ENCODE data around the gene USP1. TPM values are rescaled to one million over a fixed set of nuclear protein-coding genes. Genes with fewer than 3 reads are reported as not detected.

USP1 gene
- total and polyA plus RNA-seq, 2 of the 4 experiments (the other 2 are of a cell fraction), result 7.5 to 9.7 TPM

DNA sequence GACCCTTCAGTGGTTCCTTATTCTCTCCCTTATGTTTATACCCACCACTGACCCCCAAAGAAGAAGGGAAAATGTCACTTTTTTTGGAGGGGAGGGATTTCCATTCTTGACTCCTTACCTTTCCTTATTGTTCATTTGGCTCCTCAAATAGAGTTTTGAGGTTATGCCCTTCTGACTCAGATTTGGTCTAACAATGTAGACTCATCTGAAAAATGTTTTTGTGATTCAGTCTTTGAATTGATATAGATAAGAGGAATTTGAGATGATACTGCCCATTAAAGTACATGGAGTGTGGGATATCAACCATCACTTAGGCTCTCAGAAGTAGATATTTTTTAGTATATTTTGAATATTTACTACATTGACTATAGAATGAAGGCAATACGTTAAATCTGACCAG lies 16.1 kb downstream of the USP1 start:
- Histone ChIP-seq H3K4me2 (ENCODE audit: low read depth, low read length) (no peak overlapping the region), H4K8ac (ENCODE audit: low read depth in 2 of 2, low read length in 2 of 2) (no peak overlapping the region), H3K56ac (ENCODE audit: extremely low read depth, insufficient read depth, low read length) (no peak overlapping the region), H3K18ac (ENCODE audit: low read depth, low read length) (no peak overlapping the region), H4K91ac (ENCODE audit: insufficient read depth, low read depth, low read length) (no peak overlapping the region), H3K4ac (ENCODE audit: low read depth, low read length) (no peak overlapping the region), H3K23ac (ENCODE audit: low read depth, low read length) (no peak overlapping the region), H2BK120ac (ENCODE audit: low read depth, low read length) (no peak overlapping the region), H4K20me1 (ENCODE audit: insufficient read depth, low read length) (no peaks in the 10 kb centered on the region), H3K36me3 (ENCODE audit: control insufficient read depth, insufficient read depth, low read length) (peaks cover 33% of the 10 kb centered on the region), H2AK5ac (ENCODE audit: low read depth, low read length) (no peak overlapping the region), H4K5ac (ENCODE audit: low read depth, low read length) (no peak overlapping the region), H3K9me1 (ENCODE audit: insufficient read depth, low read length) (peaks cover 2% of the 10 kb centered on the region; the same call in 1 of the 2 replicates), H3K4me1 (ENCODE audit: control insufficient read depth, insufficient read depth, low read length) (no peaks in the 10 kb centered on the region), H2AK9ac (replicated peaks; ENCODE audit: low read depth, low read length, poor library complexity) (no peak overlapping the region), H3K4me3 (ENCODE audit: insufficient read depth, low read depth, low read length) (no peak overlapping the region), H3K79me1 (ENCODE audit: low read depth in 1 of 2, low read length in 2 of 2) (peaks cover 7% of the 10 kb centered on the region in 2 experiments; a peak in 3 of 4 replicates), H2BK15ac (ENCODE audit: low read depth, low read length) (no peak overlapping the region), H3K27me3 (ENCODE audit: control insufficient read depth, insufficient read depth, low read length) (no peaks in the 10 kb centered on the region), H3K27ac (ENCODE audit: insufficient read depth, low read length) (no peak overlapping the region), H2BK5ac (ENCODE audit: low read depth, low read length, poor library complexity, severe bottlenecking) (no peak overlapping the region), H3K14ac (replicated peaks; ENCODE audit: low read depth, low read length) (no peak overlapping the region), H2AFZ (replicated peaks; ENCODE audit: low read length, poor library complexity) (no peak overlapping the region), H3K9me3 (ENCODE audit: control insufficient read depth, insufficient read depth, low read length) (no peaks in the 10 kb centered on the region), H2BK20ac (ENCODE audit: low read depth, low read length) (no peak overlapping the region), H3K9ac (ENCODE audit: low read depth, low read length) (no peak overlapping the region)
- peak; percentile 56 for DNase-seq
- no TSS peak for BruUV-seq (replicated peaks)
- dilution Hi-C loops (cut with HindIII; ENCODE audit: low sequenced_read_pairs, unreplicated experiment) (no loop called here), in situ Hi-C loops (cut with MboI; ENCODE audit: low sequenced_read_pairs) (no loop called here), intact Hi-C loops (cut with micrococcal nuclease) (no loop called here)
- POLR2A ChIA-PET (ENCODE audit: unreplicated experiment), result no interaction called here
- CTCF ChIA-PET, result no interaction called here
- WGBS, 2 experiments (ENCODE audit: extremely low coverage in 2 of 2, insufficient read length in 1 of 2), result no CpG with 5 or more reads among the region's 1 CpG
- TF ChIP-seq RAD21 (IDR thresholded peaks at IDR 0.05; ENCODE audit: low read length), result no peak
- TF ChIP-seq FOS (IDR thresholded peaks at IDR 0.05; ENCODE audit: low read depth, low read length), result no peak
- no peak; the same call in 1 of the 2 replicates for ATAC-seq (ENCODE audit: low read depth)

Data from IMR-90 (cell line).